PC-3 (cell line): ENCODE measurements around the gene TIMMDC1. TPM values are rescaled to one million over a fixed set of nuclear protein-coding genes. Genes with fewer than 3 reads are reported as not detected.

Experiments used
- ATAC-seq: fragments of 200-7000 bp; cut with Tn5 transposase; 2 replicates; pipeline ENCODE4 v1.9.1; 2020; ENCODE audit warnings: mild to moderate bottlenecking, moderate library complexity
- Bru-seq: library from RNA; stranded (reverse); fragments of 400-500 nt; gene quantifications from one replicate; lab custom pipeline; 2021; lab: Mats Ljungman, UMichigan
- BruChase-seq, 2 experiments: library from RNA; stranded (reverse); fragments of 400-500 nt; gene quantifications; one replicate each; lab custom pipeline; 2021; lab: Mats Ljungman, UMichigan
- BruUV-seq: library from RNA; stranded (reverse); fragments of 400-500 nt; replicated peaks from 2 replicates; lab custom pipeline; 2021; lab: Mats Ljungman, UMichigan
- CTCF ChIA-PET: fragments of 300-600 bp; sonication (Branson Sonifier 250); formaldehyde crosslinking; loops from one replicate; lab custom pipeline; 2022; ENCODE audit warnings: antibody characterized with exemption; lab: Charles Lee
- POLR2A ChIA-PET: fragments of 300-600 bp; sonication (Branson Sonifier 250); formaldehyde crosslinking; loops from one replicate; lab custom pipeline; 2022; ENCODE audit warnings: antibody characterized with exemption; ENCODE audit not compliant: unreplicated experiment; lab: Charles Lee
- DNase-seq: peaks from one replicate; pipeline ENCODE4 v3.0.0-alpha.2; 2015
- H2AFZ ChIP-seq: fragments of 300-600 bp; sonication (generic); 2 replicates; pipeline ENCODE4 v1.6.0; 2016; ENCODE audit warnings: antibody characterized with exemption, low read length
- H3F3A ChIP-seq: fragments of 300-600 bp; sonication (generic); one replicate; pipeline ENCODE4 v1.6.0; 2017; ENCODE audit warnings: antibody characterized with exemption, low read length, control low read depth, mild to moderate bottlenecking; ENCODE audit not compliant: unreplicated experiment
- H3K27ac ChIP-seq: fragments of 300-600 bp; sonication (generic); 2 replicates; pipeline ENCODE4 v1.5.1; 2016; ENCODE audit warnings: mild to moderate bottlenecking, low read length
- H3K27me3 ChIP-seq: fragments of 300-600 bp; sonication (generic); 2 replicates; pipeline ENCODE4 v1.6.1; 2016; ENCODE audit warnings: low read length, mixed read lengths
- H3K36me3 ChIP-seq: fragments of 300-600 bp; sonication (generic); 2 replicates; pipeline ENCODE4 v1.6.1; 2016; ENCODE audit warnings: low read depth, mixed run types, low read length, mixed read lengths
- H3K4me1 ChIP-seq: fragments of 300-600 bp; sonication (generic); 2 replicates; pipeline ENCODE4 v1.5.1; 2016; ENCODE audit warnings: low read length; ENCODE audit not compliant: insufficient read depth
- H3K4me2 ChIP-seq: fragments of 300-600 bp; sonication (generic); 2 replicates; pipeline ENCODE4 v1.6.0; 2016; ENCODE audit warnings: low read length
- H3K4me3 ChIP-seq: fragments of 300-600 bp; sonication (generic); 2 replicates; pipeline ENCODE4 v1.5.1; 2016; ENCODE audit warnings: mild to moderate bottlenecking, low read length, mixed read lengths
- H3K79me2 ChIP-seq: fragments of 300-600 bp; sonication (generic); 2 replicates; pipeline ENCODE4 v1.6.1; 2017; ENCODE audit warnings: low read length, mixed read lengths
- H3K9ac ChIP-seq: fragments of 300-600 bp; sonication (generic); 2 replicates; pipeline ENCODE4 v1.6.0; 2016; ENCODE audit warnings: mild to moderate bottlenecking, low read length
- H3K9me2 ChIP-seq: fragments of 300-600 bp; sonication (generic); replicated peaks from 2 replicates; pipeline ENCODE4 v1.6.1; 2016; ENCODE audit warnings: mixed run types, low read length, mixed read lengths
- H3K9me3 ChIP-seq: fragments of 300-600 bp; sonication (generic); 2 replicates; pipeline ENCODE4 v1.6.1; 2016; ENCODE audit warnings: low read length, mixed read lengths
- H4K20me1 ChIP-seq: fragments of 300-600 bp; sonication (generic); 2 replicates; pipeline ENCODE4 v1.6.1; 2016; ENCODE audit warnings: low read length, mixed read lengths
- EZH2 ChIP-seq: fragments of 300-600 bp; sonication (generic); IDR thresholded peaks from one replicate; pipeline ENCODE4 v1.6.1; 2017; ENCODE audit warnings: antibody characterized with exemption, mild to moderate bottlenecking, low read length; ENCODE audit not compliant: unreplicated experiment
- EZH2phosphoT487 ChIP-seq: fragments of 300-600 bp; sonication (generic); IDR thresholded peaks from 2 replicates; pipeline ENCODE4 v1.6.1; 2018; ENCODE audit warnings: mild to moderate bottlenecking, antibody characterized with exemption, low read length, borderline replicate concordance
- intact Hi-C: fragments of 100-400 bp; cut with micrococcal nuclease; formaldehyde crosslinking; loops from 2 replicates; pipeline ENCODE4 v1.9.0; 2023
- long read RNA-seq: library from polyadenylated mRNA; unstranded; transcript quantifications from one replicate; pipeline ENCODE4 v2.0.0, GENCODE V29; 2021; ENCODE audit not compliant: unreplicated experiment
- total RNA-seq: library from RNA; depleted of rRNA; stranded (reverse); fragments of >200 nt; gene quantifications from 2 replicates; pipeline ENCODE4 v1.2.3, GENCODE V29; 2014; rRNA removed
- TF ChIP-seq, protein P1 (sequence below): fragments of 300-600 bp; sonication (generic); conservative IDR thresholded peaks from 2 replicates; pipeline ENCODE4 v1.5.1; 2017; ENCODE audit warnings: antibody characterized with exemption, low read depth, mild to moderate bottlenecking, low read length

TIMMDC1 gene, protein sequence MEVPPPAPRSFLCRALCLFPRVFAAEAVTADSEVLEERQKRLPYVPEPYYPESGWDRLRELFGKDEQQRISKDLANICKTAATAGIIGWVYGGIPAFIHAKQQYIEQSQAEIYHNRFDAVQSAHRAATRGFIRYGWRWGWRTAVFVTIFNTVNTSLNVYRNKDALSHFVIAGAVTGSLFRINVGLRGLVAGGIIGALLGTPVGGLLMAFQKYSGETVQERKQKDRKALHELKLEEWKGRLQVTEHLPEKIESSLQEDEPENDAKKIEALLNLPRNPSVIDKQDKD
- total RNA-seq (107 and 142 TPM in 2 replicates), Bru-seq, nascent RNA (percentile 90 among the genes with signal in this experiment), BruChase-seq, experiment 1, labeled RNA remaining after a 6-hour chase (percentile 90 among the genes with signal in this experiment), BruChase-seq, experiment 2, labeled RNA remaining after a 2-hour chase (percentile 94 among the genes with signal in this experiment)
- long read RNA-seq, transcript TIMMDC1-208 (7 exons, 2,394 nt) = major isoform, 137 of 183 reads
- long read RNA-seq, partial matches to known transcripts = 15 of 183 reads
- long read RNA-seq, other reads (novel, unspliced or antisense) = 30 of 183 reads

DNA sequence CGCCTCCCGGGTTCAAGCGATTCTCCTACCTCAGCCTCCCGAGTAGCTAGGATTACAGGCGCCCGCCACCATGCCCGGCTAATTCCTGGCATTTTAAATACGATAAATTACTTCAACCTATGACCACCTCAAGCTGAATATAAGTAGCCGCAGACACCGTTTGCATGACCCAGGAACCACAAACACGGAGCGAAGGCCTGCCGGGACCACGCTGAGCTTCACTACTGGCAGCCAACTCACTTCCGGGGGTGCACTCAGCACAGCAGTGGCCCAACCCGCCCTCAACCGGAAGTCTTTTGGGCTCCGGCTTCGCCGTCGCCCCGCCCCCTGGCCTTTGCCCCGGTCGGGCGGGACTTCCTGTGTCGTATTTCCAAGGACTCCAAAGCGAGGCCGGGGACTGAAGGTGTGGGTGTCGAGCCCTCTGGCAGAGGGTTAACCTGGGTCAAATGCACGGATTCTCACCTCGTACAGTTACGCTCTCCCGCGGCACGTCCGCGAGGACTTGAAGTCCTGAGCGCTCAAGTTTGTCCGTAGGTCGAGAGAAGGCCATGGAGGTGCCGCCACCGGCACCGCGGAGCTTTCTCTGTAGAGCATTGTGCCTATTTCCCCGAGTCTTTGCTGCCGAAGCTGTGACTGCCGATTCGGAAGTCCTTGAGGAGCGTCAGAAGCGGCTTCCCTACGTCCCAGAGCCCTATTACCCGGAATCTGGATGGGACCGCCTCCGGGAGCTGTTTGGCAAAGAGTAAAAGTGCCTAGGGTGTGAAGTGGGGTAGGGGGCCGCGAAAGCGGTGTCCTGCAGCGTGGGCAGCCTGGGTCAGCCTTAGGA lies at the start of gene TIMMDC1:
TIMMDC1 (plus strand) TSS at position 362 of the 826 bp plus-strand sequence; CDS start at position 549, 187 bp downstream.
- POLR2A ChIA-PET = interaction anchor here (0.5 to 1.0 kb wide), 6 partner anchors 35 to 597 kb away, joined by 3 to 7 read pairs (median 4); partner anchors contain the start of gene TMEM39A
- CTCF ChIA-PET = no interaction called here
- DNase-seq = peak; percentile 99
- Histone ChIP-seq H3K4me3 (peak within 1 kb of the TSS; percentile 97), H3K9me3 (no peaks in the 10 kb centered on the region), H3F3A (no peaks in the 10 kb centered on the region), H3K4me2 (peak within 1 kb of the TSS; percentile 87), H3K9ac (peak within 1 kb of the TSS; percentile 96), H2AFZ (peak within 1 kb of the TSS; percentile 94), H3K36me3 (no peaks in the 10 kb centered on the region; the same call in 1 of the 2 replicates), H3K79me2 (peaks cover 46% of the 10 kb centered on the region), H3K27me3 (no peaks in the 10 kb centered on the region), H3K9me2 (no peaks in the 10 kb centered on the region), H3K4me1 (peaks cover 29% of the 10 kb centered on the region), H4K20me1 (no peaks in the 10 kb centered on the region), H3K27ac (peak within 1 kb of the TSS; percentile 74)
- BruUV-seq = TSS peak; percentile 77
- intact Hi-C loops = loop anchor here (1.0 kb wide), 3 partner anchors 29 to 179 kb away; partner anchors contain the start of genes COX17 and TMEM39A
- TF ChIP-seq, protein P1, sequence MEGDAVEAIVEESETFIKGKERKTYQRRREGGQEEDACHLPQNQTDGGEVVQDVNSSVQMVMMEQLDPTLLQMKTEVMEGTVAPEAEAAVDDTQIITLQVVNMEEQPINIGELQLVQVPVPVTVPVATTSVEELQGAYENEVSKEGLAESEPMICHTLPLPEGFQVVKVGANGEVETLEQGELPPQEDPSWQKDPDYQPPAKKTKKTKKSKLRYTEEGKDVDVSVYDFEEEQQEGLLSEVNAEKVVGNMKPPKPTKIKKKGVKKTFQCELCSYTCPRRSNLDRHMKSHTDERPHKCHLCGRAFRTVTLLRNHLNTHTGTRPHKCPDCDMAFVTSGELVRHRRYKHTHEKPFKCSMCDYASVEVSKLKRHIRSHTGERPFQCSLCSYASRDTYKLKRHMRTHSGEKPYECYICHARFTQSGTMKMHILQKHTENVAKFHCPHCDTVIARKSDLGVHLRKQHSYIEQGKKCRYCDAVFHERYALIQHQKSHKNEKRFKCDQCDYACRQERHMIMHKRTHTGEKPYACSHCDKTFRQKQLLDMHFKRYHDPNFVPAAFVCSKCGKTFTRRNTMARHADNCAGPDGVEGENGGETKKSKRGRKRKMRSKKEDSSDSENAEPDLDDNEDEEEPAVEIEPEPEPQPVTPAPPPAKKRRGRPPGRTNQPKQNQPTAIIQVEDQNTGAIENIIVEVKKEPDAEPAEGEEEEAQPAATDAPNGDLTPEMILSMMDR = no peak
- TF ChIP-seq EZH2 (no peak), EZH2phosphoT487 (no peak)
- ATAC-seq = peak; percentile 95

DNA sequence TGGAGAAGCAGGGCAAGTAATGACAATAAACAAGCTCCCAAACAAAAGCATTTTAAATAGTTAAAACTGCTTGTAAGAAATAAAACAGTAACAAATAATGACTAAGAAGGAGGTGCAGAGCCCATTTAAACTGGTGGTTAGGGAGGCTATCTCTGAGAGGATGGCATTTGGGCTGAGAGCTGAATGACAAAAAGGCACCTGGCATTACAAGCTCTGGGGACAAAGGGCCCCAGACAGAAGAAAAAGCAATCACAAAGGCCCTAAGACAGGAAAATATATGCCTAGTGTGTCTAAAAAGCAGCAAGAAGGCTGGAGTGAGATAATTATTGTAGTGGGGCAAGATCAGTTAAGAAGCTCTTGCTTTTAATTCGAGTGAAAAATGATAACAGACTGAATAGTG lies 44.5 kb upstream of the TIMMDC1 start:
- Histone ChIP-seq H3K9ac (no peak overlapping the region), H3K9me2 (no peaks in the 10 kb centered on the region), H3K4me3 (no peak overlapping the region), H3K4me1 (no peaks in the 10 kb centered on the region), H3K36me3 (peaks cover 75% of the 10 kb centered on the region), H4K20me1 (no peaks in the 10 kb centered on the region), H3K27ac (no peak overlapping the region), H2AFZ (no peak overlapping the region), H3K4me2 (no peak overlapping the region), H3F3A (no peaks in the 10 kb centered on the region), H3K9me3 (no peaks in the 10 kb centered on the region), H3K79me2 (peaks cover 7% of the 10 kb centered on the region; the same call in 1 of the 2 replicates), H3K27me3 (no peaks in the 10 kb centered on the region)
- DNase-seq (no peak), ATAC-seq (no peak)
- BruUV-seq = no TSS peak
- POLR2A ChIA-PET = interaction anchor here (0.5 kb wide), 1 partner anchor 31 kb away, joined by 4 read pairs; no protein-coding TSS in a partner anchor
- CTCF ChIA-PET = no interaction called here
- intact Hi-C loops = loop anchor here (1.0 kb wide), 1 partner anchor 25 kb away; no protein-coding TSS in a partner anchor
- TF ChIP-seq, protein P1 = no peak
- no peak for TF ChIP-seq EZH2
- TF ChIP-seq EZH2phosphoT487 = no peak
